HG03060 (cell line): Measurements from ENCODE around the gene SEMA4B.
"Not testable (repeated sequence)": the region's sequence is repeated elsewhere in the genome, so short reads cannot be mapped to it uniquely, and the experiment has no call there.

Experiments
- ATAC-seq: cut with Tn5 transposase; IDR thresholded peaks from one replicate; pipeline ENCODE4 v1.9.1; 2021; ENCODE audit warnings: low read depth, moderate number of reproducible peaks; ENCODE audit not compliant: unreplicated experiment

Gene SEMA4B

GRCh38 chr15:90249203-90249863 is 48.2 kb downstream of the SEMA4B start, which contains the start of gene TTLL13:
Gene TTLL13, plus strand, starts transcription at chr15:90249556. Its CDS starts 1,075 bp downstream, at chr15:90250631.
- no peak for ATAC-seq

GRCh38 chr15:90257776-90258175 is 56.6 kb downstream of the SEMA4B start:
- ATAC-seq: no peak

DNA sequence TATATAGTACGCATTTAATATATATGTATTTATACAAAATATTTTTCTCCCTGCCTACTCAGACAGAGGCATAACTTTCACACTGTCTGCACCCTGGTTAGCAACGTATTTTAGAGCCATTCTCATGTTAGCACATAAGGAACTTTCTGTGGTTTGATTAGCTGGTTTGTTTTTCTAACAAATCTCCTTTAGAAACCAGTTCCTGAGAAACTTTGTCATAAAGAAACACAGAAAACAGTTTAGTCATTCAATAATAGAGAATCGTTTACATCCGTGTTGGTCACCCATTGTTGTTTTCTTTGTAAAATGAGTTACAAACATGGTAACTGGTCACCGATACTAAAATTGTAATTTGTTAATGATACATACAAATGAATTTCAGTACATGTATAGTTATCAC is 58.4 kb downstream of the SEMA4B start:
- ATAC-seq: no peak

- not testable (repeated sequence) for ATAC-seq
Measured at GRCh38 chr15:90260731-90261130, 59.6 kb downstream of the SEMA4B start.

GRCh38 chr15:90261811-90262210 is 60.7 kb downstream of the SEMA4B start:
- no peak for ATAC-seq

DNA sequence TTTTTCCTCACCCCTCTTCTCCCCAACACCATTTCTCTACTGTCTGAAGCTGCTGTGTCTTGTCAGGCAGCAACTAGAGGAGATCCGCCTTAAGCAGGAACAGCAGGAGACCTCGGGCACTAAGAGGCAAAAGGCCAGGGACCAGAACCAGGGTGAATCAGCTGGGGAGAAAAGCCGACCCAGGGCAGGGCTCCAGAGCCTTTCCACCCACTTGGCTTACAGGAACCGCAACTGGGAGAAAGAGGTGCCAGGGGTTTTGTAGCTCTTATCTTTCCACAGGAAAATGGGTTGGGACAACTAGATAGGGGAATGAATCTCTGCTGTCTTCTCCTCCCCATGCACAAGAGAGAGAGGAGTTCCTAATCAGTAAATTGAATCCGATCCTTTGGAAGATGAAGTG is 61.3 kb downstream of the SEMA4B start:
- no peak for ATAC-seq

- ATAC-seq: no peak
Measured at GRCh38 chr15:90264671-90265070, 63.5 kb downstream of the SEMA4B start.

DNA sequence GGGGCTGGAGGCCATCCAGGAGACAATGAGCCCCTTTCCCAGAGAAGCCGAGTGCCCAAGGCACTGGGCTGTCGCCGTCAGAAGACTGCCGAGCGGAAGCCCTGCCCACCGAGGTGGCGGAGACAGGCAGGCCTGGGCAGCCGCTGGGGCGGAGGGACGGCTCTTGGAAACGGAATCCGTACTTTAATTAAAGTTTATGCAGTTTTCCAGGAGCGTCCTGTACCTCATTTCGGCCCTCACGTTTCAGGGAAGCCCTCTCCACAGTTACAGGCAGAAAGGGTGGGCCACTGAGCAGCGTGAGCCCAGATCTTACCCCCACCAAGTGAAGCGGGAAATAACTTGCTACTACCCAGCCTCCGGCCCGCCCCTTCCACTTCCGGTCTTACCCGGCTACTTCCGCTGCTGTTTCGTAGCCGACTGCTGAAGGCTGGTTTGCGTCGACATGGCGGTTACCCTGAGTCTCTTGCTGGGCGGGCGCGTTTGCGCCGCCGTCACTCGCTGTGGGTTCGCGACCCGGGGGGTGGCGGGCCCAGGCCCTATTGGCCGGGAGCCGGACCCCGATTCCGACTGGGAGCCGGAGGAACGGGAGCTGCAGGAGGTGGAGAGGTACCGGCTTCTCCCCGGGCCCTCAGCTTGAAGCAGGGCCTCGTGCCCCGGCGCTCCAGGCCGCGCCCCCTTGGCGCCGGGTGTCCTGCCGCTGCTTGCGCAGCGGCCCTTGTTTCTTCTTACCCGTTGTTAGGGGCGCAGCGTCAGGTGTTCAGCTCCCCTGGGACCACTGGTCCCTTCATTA is 64.3 kb downstream of the SEMA4B start, which contains the start of gene NGRN:
Gene NGRN (plus strand): TSS at position 402 of the 790 bp plus-strand sequence. CDS start 41 bp downstream, at position 443.
- ATAC-seq: peak; percentile 76

- ATAC-seq: no peak
Measured at GRCh38 chr15:90266061-90266431, 64.9 kb downstream of the SEMA4B start.

DNA sequence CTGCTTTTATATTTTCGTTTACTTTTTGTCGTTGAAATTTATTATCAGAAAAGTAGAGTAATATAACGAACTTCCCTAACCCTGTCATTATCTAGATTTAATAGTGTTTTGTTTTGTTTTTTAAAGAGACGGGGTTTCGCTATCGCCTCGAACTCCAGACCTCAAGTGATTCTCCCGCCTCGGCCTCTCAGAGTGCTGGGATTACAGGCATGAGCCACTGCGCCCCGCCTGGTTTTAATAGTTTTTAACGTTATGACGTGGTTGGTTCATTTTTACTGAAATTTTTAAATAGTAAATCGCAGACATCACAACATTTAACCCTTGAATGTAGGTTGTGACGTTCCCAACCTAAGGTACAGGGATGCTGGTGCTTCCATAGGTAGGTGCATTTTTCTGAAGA is 65.4 kb downstream of the SEMA4B start:
- no peak for ATAC-seq

DNA sequence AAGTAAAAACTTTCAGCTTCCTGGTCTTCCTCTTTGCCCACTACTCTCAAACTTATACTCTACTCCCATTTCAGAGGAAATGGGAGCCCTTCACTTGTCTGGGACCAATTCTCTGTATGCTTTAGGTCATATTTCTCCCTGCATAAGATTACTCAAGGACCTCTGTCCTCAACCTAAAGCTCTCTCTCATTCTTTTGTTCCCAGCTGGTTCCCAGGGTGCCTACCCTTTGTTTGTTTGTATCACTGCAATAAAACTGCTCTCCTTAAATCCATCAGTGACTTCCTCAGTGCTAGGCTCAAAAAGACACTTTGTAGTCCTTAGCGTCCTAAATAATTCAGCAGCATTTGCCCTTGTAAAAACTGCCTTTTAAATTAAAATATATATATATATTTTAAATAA is 67.3 kb downstream of the SEMA4B start:
- no peak for ATAC-seq

GRCh38 chr15:90270502-90271150 is 69.5 kb downstream of the SEMA4B start:
- no peak for ATAC-seq

DNA sequence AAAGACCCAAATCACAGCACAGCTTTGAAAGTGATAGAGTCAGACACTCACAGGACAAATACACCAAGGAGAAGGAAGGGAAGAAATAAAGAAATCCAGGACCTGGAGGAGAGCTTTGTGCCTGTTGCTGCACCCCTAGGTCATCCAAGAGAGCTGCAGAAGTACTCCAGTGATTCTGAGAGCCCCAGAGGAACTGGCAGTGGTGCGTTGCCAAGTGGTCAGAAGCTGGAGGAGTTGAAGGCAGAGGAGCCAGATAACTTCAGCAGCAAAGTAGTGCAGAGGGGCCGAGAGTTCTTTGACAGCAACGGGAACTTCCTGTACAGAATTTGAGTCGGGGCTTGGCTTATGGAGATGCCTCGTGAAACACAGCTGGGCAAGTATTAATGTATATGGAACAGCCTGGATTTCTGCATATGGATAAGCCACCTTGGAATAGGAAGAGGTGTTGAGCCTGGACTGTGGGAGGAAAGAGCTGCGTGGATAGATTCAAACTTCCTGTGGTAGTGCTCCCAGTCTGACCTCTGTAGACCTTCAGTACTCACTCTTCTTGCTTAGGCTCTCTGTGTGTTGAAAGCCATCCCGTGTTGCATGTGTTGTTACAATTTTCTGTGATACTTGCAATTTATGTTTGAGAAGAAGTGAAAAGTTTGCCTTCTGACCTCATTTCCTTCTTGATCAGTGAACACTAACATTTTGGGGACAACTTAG is 70.5 kb downstream of the SEMA4B start:
- ATAC-seq: no peak

DNA sequence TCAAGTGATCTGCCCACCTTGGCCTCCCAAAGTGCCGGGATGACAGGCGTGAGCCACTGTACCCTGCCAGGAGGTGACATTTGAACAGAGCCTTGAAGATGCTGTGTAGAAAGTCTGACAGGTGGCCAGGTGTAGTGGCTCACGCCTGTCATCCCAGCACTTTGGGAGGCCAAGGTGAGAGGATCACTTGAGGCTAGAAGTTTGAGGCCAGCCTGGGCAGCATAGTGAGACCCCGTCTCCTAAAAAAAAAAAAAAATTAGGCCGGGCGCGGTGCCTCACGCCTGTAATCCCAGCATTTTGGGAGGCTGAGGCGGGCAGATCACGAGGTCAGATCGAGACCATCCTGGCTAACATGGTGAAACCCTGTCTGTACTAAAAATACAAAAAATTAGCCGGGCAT is 77.3 kb downstream of the SEMA4B start:
- not testable (repeated sequence) for ATAC-seq
